GM18505 (cell line): ENCODE data around the gene NKPD1.

Experiments used
- ATAC-seq: cut with Tn5 transposase; IDR thresholded peaks from one replicate; pipeline ENCODE4 v1.9.1; 2021; ENCODE audit not compliant: unreplicated experiment
- POLR2A ChIP-seq: IDR thresholded peaks from 4 replicates; pipeline ENCODE4 v1.6.1; 2011; ENCODE audit warnings: borderline replicate concordance; ENCODE audit not compliant: insufficient read depth, insufficient read length; ENCODE audit errors: extremely low read depth

The NKPD1 gene

DNA sequence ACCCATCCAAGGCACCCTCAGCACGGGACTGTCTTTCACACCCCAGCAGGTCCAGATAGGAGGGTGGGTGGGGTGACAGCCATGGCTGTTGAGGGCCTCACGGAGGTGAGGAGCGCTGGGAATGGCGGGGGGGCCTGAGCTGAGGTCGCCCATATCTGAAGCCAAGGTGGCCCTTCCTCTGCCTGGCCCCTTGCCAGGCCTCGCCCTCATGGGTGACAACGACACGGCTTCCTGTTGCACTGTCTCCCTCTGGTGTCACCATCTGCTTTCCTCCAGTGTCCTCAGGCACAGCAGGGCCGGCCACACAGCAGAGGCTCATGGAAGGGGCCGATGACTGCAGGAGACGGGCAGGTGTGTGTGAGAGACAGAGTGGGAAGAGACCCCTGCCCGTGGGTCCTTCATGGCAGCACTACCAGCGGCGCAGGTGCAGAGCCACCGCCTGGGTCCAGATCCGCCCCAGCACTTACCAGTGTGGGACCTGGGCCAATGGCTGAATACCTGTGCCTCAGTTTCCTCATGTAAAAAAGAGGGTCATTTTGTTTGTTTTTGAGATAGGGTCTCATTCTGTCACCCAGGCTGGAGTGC lies 8.1 kb upstream of the NKPD1 start:
- no peak for TF ChIP-seq POLR2A
- no peak for ATAC-seq

DNA sequence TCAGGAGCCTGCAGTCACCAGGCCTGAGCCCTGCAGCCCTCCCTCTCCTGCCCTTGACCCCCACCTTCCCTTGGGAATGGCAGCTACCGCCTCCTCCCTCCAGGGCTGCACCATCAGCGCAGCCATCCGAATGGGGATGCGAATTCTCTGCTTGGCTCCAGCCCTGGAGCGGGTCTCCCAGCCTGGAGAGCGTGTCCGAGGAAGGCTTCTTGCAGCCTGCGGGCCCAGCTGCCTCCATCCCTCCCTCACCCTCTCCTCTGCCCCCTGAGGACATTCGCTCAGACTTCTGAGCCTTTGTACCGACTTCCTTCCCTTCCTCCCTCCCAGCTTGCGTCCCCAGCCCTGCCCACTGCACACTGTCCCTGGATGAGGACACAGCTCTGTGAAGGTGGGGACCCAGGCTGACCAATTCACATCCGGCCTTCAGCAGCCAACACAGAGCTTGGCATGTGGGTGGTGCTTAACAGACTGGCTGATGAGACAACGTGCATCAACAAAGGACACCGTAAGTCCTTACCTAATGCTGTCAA lies 6.0 kb upstream of the NKPD1 start:
- ATAC-seq, result no peak
- no peak for TF ChIP-seq POLR2A

DNA sequence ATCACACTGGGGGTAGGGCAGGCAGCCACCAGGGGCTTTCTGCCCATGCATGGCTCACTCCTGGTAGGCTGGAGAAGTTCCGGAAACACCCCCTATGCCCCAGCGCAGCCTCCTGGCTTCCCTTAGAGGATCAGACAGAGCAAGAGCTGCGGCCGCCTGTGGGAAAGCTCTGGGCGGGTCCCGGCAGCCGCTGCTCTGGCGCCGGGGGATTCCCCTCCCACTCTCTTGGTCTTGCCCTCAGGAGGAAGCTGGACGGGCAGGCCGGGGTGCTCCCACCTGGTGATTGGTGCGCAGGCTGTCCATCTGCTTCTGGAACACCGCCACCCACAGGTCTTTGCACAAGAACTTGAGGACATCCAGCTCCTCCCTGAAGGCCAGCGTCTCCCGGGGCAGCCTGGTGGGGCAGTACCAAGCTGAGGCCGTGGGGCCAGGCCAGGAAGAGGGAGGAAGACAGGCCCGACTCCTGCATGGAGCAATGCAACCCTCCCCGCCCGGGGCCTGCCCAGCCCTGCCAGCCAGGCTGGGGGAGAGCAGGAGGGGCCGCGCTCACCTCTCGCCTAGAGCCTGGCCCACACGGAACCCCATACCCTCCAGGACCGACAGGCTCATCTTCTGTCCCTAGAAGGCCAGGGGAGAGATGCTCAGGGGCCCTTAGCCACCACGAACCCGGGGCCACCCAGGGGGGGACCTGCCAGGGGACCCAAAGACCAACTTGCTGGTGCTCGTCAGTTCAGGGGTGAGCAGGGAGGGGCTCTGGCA lies 4.0 kb upstream of the NKPD1 start:
- ATAC-seq, result peak; percentile 60
- TF ChIP-seq POLR2A, result no peak

DNA sequence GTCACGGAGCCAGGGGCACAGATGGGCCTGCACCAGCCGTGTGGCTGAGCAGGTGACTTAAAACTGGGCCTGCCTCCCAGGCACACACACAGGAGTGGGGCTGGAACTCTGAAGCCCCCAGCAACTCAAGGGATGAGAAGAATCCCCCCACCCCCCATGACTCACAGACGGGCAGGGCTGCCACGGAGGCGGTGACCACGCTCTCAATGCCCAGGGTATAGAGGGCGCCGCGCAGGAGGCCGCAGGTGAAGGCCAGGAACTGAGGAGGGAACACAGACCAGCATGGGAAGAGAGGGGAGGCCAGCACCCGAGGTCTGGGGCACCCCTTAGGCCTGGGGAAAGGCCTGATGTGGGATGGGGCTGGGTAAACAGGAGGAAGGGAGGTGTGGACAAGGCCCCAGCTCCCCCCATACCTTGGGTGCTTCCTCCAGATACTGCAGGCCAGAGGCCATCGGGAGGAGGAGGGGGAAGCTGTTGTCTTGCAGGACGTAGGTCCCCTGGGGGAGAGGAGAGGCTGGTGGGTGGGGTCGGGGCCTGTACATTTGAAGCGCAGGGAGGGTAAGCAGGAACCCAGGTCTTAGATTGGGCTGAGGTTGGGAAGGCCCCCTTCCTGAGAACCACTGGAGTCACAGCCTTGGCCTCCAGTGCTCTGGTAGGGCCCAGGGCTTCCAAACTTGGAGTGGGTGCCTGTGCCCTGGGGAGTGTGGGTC lies 3.1 kb upstream of the NKPD1 start:
- no peak for TF ChIP-seq POLR2A
- ATAC-seq, result no peak

DNA sequence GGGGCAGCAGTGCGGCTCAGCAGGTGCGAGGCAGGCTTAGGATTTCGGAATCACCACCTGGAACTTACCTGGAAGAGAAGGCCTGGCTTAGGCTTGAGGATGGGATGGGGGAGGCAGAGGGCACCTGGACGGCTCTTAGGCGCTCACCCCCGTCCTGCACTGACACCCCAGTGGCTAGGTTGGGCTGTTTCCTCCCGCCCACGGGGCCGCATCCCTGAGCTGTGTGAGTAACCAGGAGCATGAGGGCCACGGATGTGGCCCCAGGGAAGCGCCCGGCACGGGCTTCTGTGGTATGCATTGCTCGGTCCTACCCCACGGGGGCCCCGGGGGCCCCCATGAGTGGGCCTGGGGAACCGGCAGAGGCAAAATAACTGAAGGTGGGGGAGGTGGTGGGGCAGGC lies 2.4 kb upstream of the NKPD1 start:
- ATAC-seq, result no peak
- TF ChIP-seq POLR2A, result no peak

DNA sequence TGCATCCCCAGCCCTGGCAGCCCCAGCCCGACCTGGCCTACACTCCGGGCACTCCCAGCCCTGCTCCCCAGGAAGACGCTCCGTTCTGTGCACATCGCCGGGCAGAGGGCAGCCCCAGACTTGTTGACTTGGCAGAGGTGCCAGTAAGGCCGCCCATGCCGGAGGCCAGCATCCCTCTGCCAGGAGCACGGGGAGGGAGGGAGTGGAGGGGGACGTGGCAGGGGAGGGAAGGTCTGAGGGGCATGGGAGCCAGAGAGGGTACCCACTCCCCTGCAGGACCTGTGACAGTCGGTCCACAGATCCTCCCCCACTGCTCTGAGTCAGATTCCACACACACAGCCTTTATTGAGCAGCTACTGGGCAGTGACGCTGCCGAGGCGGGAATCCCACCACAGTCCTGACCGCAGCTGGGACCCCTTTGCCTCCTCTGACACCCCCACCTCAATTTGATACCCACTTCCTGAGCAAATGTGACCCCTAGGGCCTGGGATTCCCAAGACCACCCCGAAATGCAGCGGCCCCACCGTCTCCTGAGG lies 1.9 kb upstream of the NKPD1 start:
- TF ChIP-seq POLR2A, result no peak
- no peak for ATAC-seq

DNA sequence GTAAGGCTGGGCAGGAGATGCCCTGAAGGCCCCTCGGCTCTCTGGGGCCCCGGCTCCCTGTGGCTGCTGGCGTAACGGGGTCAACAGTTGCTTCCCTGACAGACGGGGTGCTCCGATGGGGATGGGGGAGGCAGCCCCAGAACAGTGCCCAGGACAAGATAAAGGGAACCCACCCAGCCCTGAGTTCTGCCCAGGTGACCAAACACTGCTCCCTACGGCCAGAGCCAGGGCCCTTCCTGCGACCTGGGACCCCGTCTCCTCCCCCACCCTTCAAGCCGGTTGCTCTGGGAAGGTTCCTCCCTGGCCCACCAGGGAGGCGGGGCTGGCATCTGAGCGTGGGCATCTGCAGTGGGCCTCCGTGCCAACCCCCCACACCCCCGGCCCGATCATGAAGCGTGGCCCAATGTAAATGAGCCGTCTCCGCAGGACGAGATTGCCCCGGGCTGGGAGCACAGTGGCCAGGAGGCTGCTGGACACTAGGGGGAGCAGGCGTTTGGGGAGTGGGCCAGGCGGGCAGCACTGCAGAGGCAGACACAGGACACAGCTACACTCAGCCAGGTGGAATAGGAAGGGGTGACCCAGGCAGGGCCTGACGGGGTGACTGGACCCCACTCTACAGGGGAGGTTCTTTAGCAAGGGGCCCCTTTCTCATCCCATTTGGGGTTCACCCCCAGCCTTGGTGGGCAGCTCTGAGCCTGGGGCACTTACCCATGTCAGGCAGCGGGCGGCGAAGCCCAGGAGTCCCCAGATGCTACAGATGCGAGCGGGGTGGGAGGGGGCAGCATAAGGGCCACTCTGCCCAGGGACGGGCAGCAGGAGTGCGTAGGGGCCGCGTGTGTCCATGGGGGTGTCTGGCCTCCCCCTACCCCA lies 1.2 kb upstream of the NKPD1 start:
- ATAC-seq, result no peak
- TF ChIP-seq POLR2A, result no peak

DNA sequence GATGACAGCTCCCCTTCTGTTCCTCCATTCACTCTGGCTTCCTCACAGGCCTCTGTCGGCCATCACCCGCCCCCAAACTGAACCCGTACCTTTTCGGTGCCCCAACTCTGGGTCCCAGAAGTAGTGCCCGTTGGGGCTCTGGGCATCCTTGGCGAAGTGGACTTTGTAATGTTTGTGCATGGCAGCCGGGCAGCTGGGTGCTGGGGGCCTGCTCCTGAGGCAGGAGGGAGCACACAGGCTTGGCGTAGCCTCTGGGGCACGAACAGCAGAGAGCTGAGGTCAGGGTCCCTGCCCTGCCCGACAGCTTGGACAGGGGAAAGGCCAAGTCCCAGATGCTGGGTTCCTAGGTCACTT lies 834 bp downstream of the NKPD1 start:
- no peak for ATAC-seq
- no peak for TF ChIP-seq POLR2A

DNA sequence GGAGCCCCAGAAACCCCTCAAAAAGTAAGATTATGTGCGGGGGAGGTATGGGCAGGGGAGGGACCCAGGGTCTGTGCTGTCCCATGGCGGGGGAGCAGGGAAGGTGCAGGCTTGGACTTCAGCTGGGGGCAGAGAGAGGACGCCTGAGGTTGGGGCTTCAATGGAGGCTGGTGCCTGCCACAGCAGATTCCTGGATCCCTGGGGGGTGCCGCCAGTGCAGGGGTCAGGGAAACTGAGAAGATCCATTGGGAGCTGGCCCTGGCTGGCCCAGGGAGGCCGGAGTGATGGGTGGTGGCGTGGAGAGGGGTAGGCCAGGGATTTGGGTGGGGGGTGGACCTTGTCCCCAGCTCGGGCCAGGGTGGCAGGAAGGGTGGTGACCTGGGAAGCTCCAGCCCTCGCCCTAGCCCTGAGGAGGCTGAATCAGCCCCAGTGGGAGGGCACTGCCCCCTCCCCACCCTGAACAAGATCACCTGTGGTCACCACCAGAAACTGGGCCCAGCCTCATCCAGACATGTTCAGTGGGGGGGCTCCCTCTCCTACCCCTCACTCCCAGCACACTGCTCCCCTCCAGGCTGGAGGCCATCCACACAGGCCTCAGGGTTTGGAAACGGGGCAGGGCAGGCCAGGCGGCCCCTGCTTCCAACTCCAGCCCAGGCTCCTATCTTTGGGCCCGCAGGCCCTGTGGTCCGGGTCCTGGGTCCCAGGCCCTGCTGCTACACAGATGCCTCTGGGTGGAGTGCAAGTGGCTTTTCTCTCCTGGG lies 1.4 kb downstream of the NKPD1 start:
- ATAC-seq, result no peak
- TF ChIP-seq POLR2A, result no peak

DNA sequence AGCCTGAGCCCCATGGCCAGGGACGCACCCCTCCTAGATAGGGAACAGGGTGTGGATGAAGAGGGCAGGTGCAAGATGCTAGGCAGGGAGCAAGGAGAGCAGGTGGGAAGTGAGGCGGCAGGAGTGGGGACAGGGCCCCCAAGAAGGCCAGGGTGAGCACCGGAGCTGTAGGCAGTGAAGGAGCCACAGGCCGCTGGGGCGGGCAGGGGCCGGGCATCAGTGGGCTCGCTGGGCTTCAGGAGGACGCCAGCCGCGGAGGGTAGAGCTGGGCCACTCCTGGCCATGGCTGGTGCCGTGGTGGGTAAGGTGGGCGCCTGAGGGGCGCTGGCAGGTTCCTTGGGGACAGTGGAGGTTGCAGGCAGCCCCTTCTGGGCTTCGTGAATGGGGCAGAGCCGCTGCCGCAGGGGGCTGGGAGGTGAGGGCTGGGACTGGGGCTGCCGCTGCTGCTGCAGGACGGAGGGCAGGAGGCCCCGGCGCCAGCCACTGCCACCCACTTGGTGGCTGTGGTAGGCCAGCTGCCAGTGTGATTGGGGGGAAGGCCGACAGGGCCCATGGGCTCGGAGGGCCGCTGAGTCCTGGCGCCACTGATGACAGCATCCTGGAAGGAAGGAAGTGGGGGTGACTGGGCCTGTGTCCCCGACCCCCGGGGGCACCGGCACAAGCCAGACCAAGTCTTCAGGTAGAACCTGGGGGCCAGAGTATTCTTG lies 2.1 kb downstream of the NKPD1 start:
- no peak for TF ChIP-seq POLR2A
- no peak for ATAC-seq

DNA sequence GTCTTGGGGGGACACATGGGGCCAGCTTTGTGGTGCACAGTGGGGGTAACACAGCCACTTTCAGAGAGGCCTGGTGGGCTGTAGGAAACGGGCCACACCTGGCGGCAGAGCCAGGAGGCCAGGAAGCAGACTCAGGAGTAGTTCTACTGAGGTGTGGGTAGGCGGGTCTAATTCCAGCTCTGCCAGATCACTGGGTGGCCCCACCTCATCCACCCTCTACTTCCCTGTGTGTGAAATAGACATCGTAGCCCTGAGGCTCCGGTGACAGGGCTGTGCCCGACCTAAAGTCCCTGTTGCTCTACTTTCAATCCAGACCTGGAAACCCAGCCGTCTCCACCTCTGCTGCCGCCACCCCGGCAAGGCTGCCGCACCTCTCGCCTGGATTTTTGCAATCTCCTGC lies 4.0 kb downstream of the NKPD1 start:
- TF ChIP-seq POLR2A, result no peak
- no peak for ATAC-seq
